HG02840 (cell line): ENCODE data around the gene C2orf66.

Experiments used
- ATAC-seq: cut with Tn5 transposase; IDR thresholded peaks from one replicate; pipeline ENCODE4 v1.9.1; 2021; ENCODE audit warnings: mild to moderate bottlenecking, moderate library complexity, moderate number of reproducible peaks; ENCODE audit not compliant: unreplicated experiment, low FRiP score

C2orf66 gene

GRCh38 chr2:196809260-196809659 is at the start of gene C2orf66:
C2orf66 (minus strand) TSS chr2:196809355; CDS start chr2:196809336, 19 bp downstream.
- no peak for ATAC-seq

- no peak for ATAC-seq
Observed at GRCh38 chr2:196854629-196855028, 45.5 kb upstream of the C2orf66 start.

GRCh38 chr2:196853301-196854087 is 44.3 kb upstream of the C2orf66 start:
- no peak for ATAC-seq

GRCh38 chr2:196851088-196851487 is 41.9 kb upstream of the C2orf66 start:
- ATAC-seq, result no peak

- ATAC-seq, result no peak
Observed at GRCh38 chr2:196849895-196850294, 40.7 kb upstream of the C2orf66 start.

- ATAC-seq, result no peak
Observed at GRCh38 chr2:196846295-196846694, 37.1 kb upstream of the C2orf66 start.

- no peak for ATAC-seq
Observed at GRCh38 chr2:196845371-196845770, 36.2 kb upstream of the C2orf66 start.

GRCh38 chr2:196840171-196840570 is 31.0 kb upstream of the C2orf66 start:
- no peak for ATAC-seq

- ATAC-seq, result no peak
Observed at GRCh38 chr2:196839574-196839973, 30.4 kb upstream of the C2orf66 start.

- no peak for ATAC-seq
Observed at GRCh38 chr2:196836440-196836839, 27.3 kb upstream of the C2orf66 start.

GRCh38 chr2:196830701-196831100 is 21.5 kb upstream of the C2orf66 start:
- no peak for ATAC-seq

GRCh38 chr2:196827356-196827755 is 18.2 kb upstream of the C2orf66 start:
- no peak for ATAC-seq

- no peak for ATAC-seq
Observed at GRCh38 chr2:196823750-196824522, 14.8 kb upstream of the C2orf66 start.

- no peak for ATAC-seq
Observed at GRCh38 chr2:196821195-196821594, 12.0 kb upstream of the C2orf66 start.

GRCh38 chr2:196808083-196808665 is 981 bp downstream of the C2orf66 start:
- no peak for ATAC-seq

- ATAC-seq, result no peak
Observed at GRCh38 chr2:196804381-196804780, 4.8 kb downstream of the C2orf66 start.

- ATAC-seq, result no peak
Observed at GRCh38 chr2:196802401-196802800, 6.8 kb downstream of the C2orf66 start.

GRCh38 chr2:196801674-196802261 is 7.4 kb downstream of the C2orf66 start:
- no peak for ATAC-seq

- no peak for ATAC-seq
Observed at GRCh38 chr2:196798980-196799379, 10.2 kb downstream of the C2orf66 start.

- no peak for ATAC-seq
Observed at GRCh38 chr2:196792865-196793264, 16.3 kb downstream of the C2orf66 start.
